AG20443 (cell line): Measurements from ENCODE around the gene NOS1AP.

Source experiments
- DNase-seq: peaks from one replicate; pipeline ENCODE4 v3.0.0; 2012; ENCODE audit warnings: low spot score, mixed read lengths

The NOS1AP gene

DNA sequence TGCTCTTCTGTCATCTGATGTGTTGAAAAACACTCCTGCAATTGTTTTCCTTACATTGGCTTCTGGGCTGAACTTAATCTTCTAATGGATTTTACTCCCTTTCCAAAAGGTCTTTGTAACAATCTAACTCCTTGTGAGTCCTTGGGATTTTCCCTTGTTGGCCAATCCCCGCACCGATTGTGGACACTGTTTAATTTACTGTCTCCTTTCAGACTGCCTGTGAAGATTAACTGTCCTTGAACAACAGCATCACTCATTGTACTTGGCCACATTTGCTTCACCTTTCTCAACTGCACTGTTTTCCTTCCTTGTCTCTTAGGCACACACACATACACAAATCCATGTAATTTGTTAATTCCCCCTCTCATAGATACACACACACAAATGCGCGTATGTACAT lies 186.8 kb downstream of the NOS1AP start:
- no peak for DNase-seq

- no peak for DNase-seq
Measured at GRCh38 chr1:162258394-162258793, 188.9 kb downstream of the NOS1AP start.

GRCh38 chr1:162259894-162260455 lies 190.5 kb downstream of the NOS1AP start:
- no peak for DNase-seq

DNA sequence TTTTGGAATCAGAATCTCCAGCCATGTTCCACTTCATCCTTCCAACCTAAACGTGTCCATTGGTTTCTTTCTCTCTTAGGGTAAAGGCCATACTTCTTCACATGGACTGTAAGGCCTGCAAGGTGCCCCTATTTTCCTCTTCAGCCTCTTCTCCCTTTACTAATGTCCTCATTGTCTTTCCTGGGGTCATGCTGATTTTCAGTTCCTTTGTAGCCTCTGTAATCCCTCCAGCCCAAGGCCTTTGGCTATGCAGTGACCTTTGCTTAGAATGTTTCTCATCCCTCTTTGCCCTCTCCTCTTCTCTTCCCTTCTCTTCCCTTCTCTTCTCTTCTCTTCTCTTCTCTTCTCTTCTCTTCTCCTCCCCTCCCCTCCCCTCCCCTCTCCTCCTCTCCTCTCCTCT lies 194.6 kb downstream of the NOS1AP start:
- DNase-seq: no peak

GRCh38 chr1:162265983-162266382 lies 196.5 kb downstream of the NOS1AP start:
- no peak for DNase-seq

- DNase-seq: no peak
Measured at GRCh38 chr1:162270016-162270770, 200.7 kb downstream of the NOS1AP start.

DNA sequence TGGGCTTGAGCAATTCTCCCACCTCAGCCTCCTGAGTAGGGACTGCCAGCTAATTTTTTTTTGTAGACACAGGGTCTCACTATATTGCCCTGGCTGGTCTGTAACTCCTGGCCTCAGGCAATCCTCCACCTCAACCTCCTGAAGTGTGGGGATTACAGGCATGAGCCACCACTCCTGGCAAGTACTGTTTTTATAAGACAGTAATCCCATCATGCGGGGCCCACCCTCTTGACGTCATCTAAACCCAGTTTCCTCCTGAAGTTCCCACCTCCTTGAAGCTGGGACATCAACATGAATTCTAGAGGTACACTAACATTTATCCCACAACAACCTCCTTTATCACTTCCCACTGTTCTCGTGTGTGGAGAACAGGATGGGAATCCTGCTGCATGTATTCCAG lies 202.5 kb downstream of the NOS1AP start:
- DNase-seq: no peak

GRCh38 chr1:162272419-162272818 lies 202.9 kb downstream of the NOS1AP start:
- DNase-seq: no peak

DNA sequence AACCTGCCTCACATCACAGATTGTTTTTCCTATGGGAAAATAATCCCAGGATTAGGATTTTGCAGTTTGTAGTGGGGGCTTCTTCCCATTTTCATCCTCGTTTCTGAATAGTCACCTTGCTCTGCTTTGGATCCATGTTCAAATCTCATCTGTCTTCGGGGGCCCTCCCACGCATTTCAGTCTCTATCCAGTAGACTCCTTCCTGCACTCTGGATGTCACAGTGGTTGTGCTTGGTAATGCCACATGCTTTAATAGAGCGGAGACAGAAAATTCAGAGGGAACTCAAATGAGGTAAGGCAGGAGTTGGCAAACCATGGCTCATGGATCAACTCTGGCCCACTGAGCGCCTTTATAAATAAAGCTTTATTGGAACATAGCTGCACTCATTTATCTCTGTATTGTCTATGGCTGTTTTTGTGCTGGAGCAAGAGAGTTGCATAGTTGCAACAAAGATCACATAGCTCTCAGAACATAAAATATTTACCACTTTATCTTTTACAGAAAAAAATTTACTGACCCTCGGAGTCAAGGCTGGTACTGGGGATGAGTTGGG lies 206.2 kb downstream of the NOS1AP start:
- DNase-seq: no peak

DNA sequence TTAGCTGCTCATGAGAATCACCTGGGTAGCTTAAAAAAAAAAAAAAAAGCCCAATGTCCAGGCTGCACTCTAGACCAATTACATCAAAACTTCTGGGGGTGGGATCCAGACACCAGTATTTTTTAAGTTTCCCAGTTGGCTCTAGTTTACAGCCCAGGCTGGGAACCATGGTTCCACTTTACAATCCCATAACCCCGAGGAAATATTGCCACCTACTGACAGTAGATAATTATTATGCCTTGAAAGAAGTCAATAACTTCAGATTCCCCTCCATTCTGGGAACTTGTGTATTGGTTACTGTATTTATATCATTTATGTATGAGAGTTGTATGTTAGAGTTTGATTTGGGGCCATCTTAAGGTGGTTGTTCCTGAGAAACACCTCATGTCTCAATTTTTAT lies 207.0 kb downstream of the NOS1AP start:
- peak; percentile 58 for DNase-seq

DNA sequence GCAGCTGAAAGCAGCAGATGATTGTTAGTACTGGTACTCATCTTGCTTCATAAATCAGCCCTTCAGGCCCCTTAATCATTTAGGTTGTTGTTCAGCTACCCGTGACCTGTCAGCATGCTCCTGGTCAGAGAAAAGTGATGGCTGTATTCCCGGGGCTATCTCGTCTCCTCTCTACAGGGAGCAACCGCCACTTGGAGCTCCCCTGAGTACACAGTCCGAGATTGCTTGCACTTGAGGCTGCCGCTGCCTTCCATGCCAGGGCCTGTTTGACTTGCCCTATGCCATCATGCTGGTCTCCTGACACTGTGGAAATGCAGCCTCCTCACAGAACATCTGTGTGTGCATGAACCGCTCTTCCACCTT lies 209.6 kb downstream of the NOS1AP start:
- DNase-seq: no peak

DNA sequence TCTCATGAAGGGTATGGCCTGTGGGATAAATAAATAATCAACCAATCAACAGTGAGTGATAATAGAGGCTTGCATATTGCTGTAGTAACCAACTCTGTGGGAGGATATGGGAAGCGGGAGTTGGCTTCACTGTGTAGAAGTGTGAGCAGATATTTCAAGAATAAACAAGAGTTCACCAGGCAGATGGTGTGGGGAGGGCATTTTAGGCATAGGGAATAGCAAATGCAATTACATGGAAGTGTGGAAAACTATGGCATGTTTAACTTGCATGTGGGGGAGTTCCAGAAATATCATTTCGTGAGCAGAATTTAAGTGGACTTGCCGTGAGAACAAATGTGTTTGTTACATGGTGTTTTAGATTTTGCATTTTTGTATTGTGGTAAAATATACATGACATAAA lies 211.9 kb downstream of the NOS1AP start:
- DNase-seq: no peak

GRCh38 chr1:162283657-162284056 lies 214.2 kb downstream of the NOS1AP start:
- no peak for DNase-seq

DNA sequence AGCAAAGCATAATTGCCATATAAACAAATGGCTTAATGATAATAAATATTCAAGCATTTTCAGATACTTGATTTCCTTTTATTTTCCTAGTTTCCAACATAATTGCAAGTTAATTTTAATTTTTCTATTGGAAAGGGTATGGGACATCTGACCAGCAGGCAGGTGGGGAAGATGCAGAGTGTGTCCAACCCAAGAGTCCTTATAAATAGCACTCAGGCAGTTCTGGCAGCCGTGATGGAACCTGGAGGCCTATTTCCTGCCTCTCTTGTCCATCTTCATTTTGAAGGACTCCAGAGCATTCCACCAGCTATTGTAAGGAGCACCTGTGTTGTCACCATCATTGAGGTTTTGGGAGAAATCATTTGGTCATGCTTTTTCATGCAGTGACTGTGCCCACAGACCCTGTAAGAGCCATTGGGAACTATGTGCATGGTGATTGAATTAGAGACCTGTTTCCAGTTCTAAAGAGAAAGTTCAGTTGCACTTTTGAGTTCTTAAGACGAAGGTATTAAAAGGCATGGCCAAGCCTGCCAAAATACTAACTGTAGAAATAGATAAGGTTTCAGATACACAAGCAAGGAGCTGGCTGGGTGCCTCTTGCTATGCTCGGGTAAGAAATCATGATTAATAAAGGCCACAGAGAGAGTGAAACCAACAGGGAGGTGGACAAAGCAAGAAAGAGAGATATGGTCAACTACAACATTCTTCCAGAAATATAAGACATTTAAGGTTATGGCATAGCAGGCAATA lies 214.9 kb downstream of the NOS1AP start:
- DNase-seq: no peak

- DNase-seq: no peak
Measured at GRCh38 chr1:162285149-162285561, 215.7 kb downstream of the NOS1AP start.

- DNase-seq: no peak
Measured at GRCh38 chr1:162291000-162291399, 221.5 kb downstream of the NOS1AP start.

DNA sequence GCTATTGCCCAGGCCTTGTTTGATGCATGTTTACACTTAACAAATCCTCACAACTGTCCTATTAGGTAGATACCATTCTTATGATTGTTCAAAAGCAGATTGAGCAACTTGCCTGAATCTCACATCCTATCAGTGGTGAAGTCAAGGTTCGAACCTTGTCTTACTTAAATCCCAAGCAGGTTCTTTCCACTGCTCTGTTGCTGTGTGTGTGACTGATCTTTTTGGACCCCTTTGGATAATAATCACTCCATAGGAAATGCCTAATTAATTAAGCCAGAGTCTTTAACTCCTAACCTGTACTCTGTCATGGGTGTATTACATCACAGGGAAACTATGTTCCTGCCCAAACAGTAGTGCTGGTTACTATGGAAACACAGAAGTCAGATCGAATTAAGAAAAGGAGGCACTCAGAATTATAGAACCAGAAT lies 222.9 kb downstream of the NOS1AP start:
- DNase-seq: no peak

DNA sequence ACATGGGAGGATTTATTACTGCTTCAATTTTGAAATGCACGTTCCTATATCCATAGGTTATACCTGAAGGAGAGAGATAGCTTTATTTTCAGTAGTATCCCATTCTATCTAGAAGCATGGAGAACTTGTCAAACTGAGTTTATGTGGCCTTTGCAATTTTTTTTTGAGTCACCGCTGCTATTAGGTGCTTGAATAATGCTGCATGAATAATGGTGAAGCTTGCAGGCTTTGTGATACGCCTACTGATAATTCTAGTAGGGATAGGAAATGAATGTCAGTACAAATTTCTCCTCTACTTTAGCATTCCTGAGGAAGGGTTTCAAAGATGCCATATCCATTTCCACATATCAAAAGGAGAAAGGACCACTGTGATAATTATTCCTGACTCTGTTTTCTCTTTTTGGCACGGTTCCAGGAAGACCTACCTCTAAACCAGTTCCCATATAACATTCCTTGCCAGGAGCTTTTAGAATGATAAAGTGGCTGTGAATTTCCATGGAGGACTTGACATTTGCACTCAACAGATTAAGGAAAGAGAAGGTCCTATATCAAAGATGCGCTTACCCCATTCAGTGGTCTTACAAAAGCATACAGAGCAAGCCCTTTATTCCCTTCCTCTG lies 223.7 kb downstream of the NOS1AP start:
- DNase-seq: no peak

- DNase-seq: no peak
Measured at GRCh38 chr1:162294015-162294414, 224.5 kb downstream of the NOS1AP start.

GRCh38 chr1:162297208-162297607 lies 227.7 kb downstream of the NOS1AP start:
- no peak for DNase-seq

DNA sequence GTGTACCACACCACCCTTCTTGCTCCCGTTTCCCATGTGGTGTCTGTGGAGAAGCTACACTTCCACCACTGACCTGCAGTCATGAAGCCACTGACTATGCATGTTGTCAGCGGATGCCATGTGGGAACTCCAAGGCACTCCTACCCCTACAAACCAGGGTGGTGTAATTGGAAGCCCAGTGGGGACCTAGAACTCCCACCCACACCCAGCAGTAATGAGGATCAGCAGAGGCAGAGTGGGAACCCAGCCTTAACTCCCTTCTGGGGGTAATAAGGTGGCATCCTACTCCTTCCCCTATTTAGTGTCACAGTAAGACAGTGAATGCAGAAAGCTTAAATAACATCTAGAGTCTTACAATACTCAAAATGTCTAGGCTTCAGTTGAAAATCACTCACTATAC lies 228.8 kb downstream of the NOS1AP start:
- DNase-seq: no peak

DNA sequence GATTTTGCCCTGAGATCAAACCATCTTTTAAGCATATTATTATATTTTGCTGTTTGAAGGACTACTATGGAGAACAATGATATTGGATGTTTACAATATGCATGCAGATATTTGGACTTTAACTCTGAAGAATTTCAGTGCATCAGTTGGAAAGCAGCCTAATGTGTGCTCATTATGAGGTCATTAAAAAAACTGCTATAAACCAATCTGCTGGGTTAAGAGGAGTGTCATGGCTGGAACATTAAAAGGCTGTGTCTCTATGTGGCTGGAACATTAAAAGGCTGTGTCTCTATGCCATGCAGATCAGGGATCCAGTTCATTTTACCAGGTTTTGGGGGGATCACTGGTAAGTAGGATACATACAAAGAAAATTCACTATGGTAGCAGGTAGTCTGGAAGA lies 229.5 kb downstream of the NOS1AP start:
- DNase-seq: no peak
